GM12891 (cell line): ENCODE results near the gene PADI3.

Experiments used
- DNase-seq: peaks from one replicate; pipeline ENCODE4 v3.0.0; 2011; ENCODE audit warnings: low spot score; ENCODE audit not compliant: insufficient read length
- FAIRE-seq: peaks from 2 replicates; lab custom pipeline; 2011; peaks lifted over from hg19 to GRCh38; lab: Jason Lieb, UNC
- PAX5 ChIP-seq: IDR thresholded peaks from 2 replicates; pipeline ENCODE4 v1.6.1; 2011; ENCODE audit warnings: low read length, moderate library complexity, mild to moderate bottlenecking; ENCODE audit not compliant: insufficient read depth, severe bottlenecking
- POLR2A ChIP-seq: IDR thresholded peaks from 2 replicates; pipeline ENCODE4 v1.6.1; 2011; ENCODE audit warnings: low read depth, low read length, control low read depth
- POLR2AphosphoS5 ChIP-seq: IDR thresholded peaks from 2 replicates; pipeline ENCODE4 v1.6.1; 2011; ENCODE audit warnings: low read depth, low read length, control low read depth
- POU2F2 ChIP-seq: IDR thresholded peaks from 2 replicates; pipeline ENCODE4 v1.6.1; 2011; ENCODE audit warnings: low read depth, mild to moderate bottlenecking, control low read depth, low read length, moderate library complexity
- SPI1 ChIP-seq: IDR thresholded peaks from 2 replicates; pipeline ENCODE4 v1.6.1; 2011; ENCODE audit warnings: low read depth, low read length, control low read depth
- TAF1 ChIP-seq: IDR thresholded peaks from 2 replicates; pipeline ENCODE4 v1.6.1; 2011; ENCODE audit warnings: low read depth, low read length, control low read depth

PADI3 gene

DNA sequence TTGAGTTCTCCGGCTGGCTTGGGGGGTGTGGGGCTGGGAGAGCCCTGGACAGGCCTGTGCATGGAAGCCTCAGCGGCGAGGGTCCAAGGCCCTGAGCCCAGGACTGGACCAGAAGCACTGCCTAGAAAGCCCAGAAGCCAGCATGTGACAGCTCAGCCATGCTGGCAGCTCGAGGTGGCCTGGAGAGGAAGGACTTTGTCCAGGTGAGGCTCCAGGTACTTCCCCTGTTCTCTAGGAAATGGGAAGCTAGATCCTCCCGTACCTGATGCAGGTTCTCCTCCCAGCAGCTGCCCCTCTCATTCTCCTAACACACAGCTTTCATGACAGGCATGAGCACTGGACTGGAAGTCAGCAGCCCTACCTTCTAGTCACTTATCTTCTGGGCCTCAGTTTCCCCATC, 6.4 kb downstream of the PADI3 start:
- DNase-seq (no peak), FAIRE-seq (no peak)
- TF ChIP-seq PAX5 (no peak), SPI1 (no peak), POU2F2 (no peak), POLR2A (no peak), POLR2AphosphoS5 (no peak), TAF1 (no peak)

DNA sequence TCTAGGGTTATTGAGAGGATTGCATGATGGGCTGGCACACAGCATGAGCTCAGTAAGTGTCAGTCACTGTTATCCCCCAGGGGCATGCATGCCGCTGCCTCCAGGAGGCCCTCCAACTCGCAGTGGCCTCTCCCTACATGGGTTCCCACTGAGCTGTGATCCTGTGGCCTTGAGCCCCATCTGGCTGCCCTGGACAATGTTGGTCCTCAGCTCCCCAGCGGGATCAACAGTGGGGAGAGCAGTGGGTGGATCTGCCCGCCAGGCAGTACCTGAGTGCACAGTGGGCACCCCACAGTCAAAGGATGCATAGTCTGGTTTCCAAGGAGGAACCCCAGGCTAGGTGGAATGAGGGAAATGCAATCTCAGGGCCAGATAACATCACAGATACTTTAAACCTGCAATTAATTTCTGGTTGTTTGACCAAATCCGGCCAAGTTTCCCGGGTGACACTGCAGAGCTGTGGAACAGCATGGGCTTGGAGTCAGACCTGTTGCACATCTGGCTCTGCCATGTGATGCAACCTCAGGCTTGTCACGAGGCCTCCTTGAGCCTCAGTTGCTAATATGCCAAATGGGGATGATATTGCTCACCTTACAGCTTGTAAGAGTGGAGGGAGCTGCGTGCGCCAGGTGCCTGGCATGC, 9.3 kb downstream of the PADI3 start:
- FAIRE-seq: no peak
- no peak for DNase-seq
- TF ChIP-seq POU2F2 (no peak), SPI1 (no peak), POLR2AphosphoS5 (no peak), TAF1 (no peak), PAX5 (no peak), POLR2A (no peak)

DNA sequence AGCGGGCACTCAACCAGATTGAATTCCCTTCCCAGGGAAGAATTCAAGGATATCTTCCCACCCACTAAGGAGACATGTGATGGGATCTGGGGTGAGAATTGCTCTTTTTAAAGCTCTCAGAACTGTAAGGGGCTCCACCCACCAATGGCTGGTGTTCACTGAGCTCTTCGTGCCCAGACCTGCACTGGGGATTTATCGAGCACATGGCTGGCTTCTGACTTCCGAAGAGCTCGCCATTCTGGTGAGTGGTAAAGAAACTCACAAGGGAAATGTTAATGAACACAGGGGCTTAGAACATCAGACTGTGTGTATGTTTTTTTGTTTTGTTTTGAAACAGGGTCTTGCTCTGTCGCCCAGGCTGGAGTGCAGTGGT, 9.8 kb downstream of the PADI3 start:
- TF ChIP-seq TAF1 (no peak), POLR2AphosphoS5 (no peak), SPI1 (no peak), POLR2A (no peak), PAX5 (no peak), POU2F2 (no peak)
- DNase-seq: no peak
- no peak for FAIRE-seq

DNA sequence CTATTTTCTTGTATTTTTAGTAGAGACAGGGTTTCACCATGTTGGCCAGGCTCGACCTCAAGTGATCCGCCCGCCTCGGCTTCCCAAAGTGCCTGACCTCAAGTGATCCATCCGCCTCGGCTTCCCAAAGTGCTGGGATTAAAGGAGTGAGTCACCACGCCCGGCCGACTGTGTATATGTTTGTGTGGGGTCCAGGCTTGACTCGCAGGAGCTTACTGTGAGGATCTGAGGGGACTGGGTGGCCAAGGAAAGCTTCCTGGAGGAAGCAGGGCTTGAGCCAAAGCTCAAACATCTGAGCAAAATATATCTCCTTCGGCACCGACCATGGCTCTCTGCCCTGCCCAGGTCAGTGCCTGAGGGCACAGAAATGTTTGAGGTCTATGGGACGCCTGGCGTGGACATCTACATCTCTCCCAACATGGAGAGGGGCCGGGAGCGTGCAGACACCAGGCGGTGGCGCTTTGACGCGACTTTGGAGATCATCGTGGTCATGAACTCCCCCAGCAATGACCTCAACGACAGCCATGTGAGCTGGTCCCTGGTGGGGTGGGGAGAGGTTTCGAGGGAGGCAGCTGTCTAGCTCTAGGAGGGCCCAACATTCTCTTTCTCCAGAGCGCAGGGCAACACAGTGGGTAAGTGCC, 10.5 kb downstream of the PADI3 start:
- no peak for FAIRE-seq
- TF ChIP-seq POLR2AphosphoS5 (no peak), PAX5 (no peak), TAF1 (no peak), POLR2A (no peak), SPI1 (no peak), POU2F2 (no peak)
- no peak for DNase-seq

DNA sequence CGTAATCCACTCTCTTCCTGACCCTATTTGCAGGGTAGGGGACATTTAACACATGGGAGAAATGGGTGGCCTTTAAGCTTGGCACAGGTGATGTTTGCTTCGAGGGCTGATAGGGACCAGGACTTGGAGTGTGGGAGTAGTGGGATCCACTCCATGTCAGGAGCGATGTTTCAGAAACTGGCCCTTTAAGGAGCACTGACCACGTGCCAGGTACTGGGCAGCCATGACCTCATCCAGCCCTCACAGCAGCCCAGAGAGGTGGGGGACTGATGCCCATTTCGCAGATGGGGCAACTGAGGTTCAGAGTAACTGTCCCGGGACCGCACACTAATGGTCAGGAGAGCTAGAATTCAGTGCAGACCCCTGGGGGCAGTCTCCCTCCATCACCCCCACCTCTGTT, 11.4 kb downstream of the PADI3 start:
- FAIRE-seq (no peak), DNase-seq (no peak)
- no peak for TF ChIP-seq PAX5
- no peak for TF ChIP-seq TAF1
- no peak for TF ChIP-seq POLR2AphosphoS5
- TF ChIP-seq POLR2A: no peak
- TF ChIP-seq POU2F2: no peak
- TF ChIP-seq SPI1: no peak

DNA sequence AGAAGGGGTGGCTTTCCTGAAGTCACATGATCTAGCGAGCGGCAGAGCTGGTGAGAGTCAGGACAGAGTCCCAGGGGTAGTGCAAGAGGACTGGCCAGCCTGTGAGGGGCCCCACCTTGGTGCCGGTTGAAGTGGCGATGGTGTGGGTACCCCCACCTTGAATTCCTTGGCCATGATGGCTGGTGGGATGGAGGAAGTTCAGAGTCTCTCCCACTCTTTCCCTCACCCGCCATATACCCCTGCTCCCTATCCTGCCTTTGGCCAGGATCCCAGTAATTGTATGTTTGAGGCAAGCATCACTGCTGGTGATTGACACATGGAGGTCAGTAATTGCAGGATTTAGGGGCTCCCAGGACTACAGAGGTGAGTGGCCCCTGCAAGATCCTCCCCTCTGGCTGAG, 11.8 kb downstream of the PADI3 start:
- DNase-seq (no peak), FAIRE-seq (no peak)
- no peak for TF ChIP-seq SPI1
- no peak for TF ChIP-seq POLR2A
- no peak for TF ChIP-seq POLR2AphosphoS5
- no peak for TF ChIP-seq POU2F2
- TF ChIP-seq PAX5: no peak
- no peak for TF ChIP-seq TAF1

DNA sequence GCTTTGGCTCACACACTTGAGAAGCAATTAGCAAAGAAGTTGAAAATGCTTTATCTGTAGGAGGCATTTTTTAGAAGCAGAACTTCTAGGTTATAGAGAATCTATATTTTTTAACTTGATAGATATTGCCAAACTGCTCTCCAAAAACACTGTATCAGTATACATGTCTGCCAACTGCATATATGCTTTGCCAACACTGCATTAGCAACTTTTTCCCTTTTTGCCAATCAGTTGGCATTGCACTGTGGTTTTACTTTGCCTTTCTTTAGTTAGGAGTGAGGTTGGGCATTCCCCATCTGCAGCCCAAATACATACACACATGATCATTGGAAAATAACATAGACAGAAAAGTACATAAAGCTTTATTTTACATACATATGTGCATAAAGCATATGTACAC, 15.0 kb downstream of the PADI3 start:
- TF ChIP-seq POU2F2: no peak
- TF ChIP-seq POLR2AphosphoS5: no peak
- TF ChIP-seq SPI1: no peak
- TF ChIP-seq POLR2A: no peak
- TF ChIP-seq PAX5: no peak
- no peak for TF ChIP-seq TAF1
- DNase-seq: no peak
- FAIRE-seq: no peak

DNA sequence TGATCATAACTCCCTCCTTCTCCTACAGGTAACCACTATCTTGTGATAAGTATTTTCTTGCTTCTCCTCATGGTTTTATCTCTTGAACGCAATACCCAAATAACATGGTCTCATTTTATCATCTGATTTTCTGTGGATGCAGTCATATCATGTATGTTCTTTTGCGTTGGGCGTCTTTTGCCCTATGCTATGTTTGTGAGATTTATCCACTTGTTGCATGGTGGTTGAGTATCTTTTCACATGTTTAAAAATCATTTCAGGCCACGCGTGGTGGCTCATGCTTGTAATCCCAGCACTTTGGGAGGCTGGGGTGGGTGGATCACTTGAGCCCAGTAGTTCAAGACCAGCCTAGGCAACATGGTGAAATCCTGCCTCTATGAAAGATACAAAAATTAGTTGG, 15.6 kb downstream of the PADI3 start:
- no peak for DNase-seq
- no peak for FAIRE-seq
- TF ChIP-seq TAF1 (no peak), PAX5 (no peak), POU2F2 (no peak), POLR2AphosphoS5 (no peak), SPI1 (no peak), POLR2A (no peak)

DNA sequence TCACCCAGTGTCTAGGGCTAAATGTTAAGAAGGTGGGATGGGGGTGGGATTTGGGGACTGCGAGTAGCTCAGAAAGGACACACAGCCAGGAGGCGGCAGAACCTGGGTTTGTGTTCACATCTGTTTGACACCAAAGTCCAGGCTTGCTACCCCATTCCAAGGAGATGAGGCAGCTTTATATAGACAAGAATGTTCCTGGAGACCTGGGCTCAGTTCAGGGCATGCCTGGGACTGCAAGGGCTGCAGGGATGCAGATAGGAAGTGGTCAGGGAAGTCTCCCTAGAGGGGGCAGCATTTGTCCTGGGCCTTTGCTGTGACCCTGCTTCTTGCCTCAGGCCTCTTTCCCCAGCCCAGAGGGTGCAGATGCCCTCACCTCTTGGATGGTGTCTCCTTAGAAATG, 16.3 kb downstream of the PADI3 start:
- no peak for TF ChIP-seq POU2F2
- no peak for TF ChIP-seq PAX5
- no peak for TF ChIP-seq POLR2A
- no peak for TF ChIP-seq TAF1
- TF ChIP-seq SPI1: no peak
- no peak for TF ChIP-seq POLR2AphosphoS5
- FAIRE-seq: no peak
- DNase-seq: no peak

DNA sequence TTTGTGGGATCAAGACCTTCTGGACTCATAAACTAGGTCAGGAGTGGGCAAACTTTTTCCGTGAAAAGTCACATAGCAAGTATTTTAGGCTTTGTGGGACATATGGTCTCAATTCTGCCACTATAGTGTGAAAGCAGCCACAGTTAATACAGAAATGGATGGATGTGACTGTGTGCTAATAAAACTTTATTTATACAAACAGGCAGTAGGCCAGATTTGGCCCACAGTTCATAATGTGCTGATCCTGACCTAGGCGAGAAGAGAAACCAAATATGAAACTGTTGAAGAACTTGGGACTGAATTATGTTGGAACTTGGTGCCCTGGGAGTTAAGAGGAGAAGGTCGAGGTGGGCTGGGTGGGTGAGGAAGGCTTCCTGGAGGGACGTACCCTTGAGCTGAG, 17.1 kb downstream of the PADI3 start:
- no peak for DNase-seq

More for the DNA sequence above, 17.1 kb downstream of the PADI3 start:
- TF ChIP-seq TAF1: no peak
- no peak for TF ChIP-seq SPI1
- no peak for TF ChIP-seq PAX5
- TF ChIP-seq POLR2A: no peak
- TF ChIP-seq POLR2AphosphoS5: no peak
- FAIRE-seq: no peak
